HepG2 (cell line): ENCODE data around the gene SLC51B. TPM values are rescaled to one million over a fixed set of nuclear protein-coding genes. Genes with fewer than 3 reads are reported as not detected.

Experiments
- AGO1 ChIP-seq: fragments of 200-400 bp; formaldehyde crosslinking; IDR thresholded peaks from 2 replicates; pipeline ENCODE4 v1.6.1; 2017; ENCODE audit warnings: mild to moderate bottlenecking, low read depth, low read length, moderate library complexity; ENCODE audit not compliant: poor library complexity, severe bottlenecking
- ARHGAP35 ChIP-seq: sonication (generic); formaldehyde crosslinking; IDR thresholded peaks from 2 replicates; pipeline ENCODE4 v1.9.0; 2022; ENCODE audit warnings: mild to moderate bottlenecking, inconsistent platforms, moderate library complexity, missing genetic modification reagents, borderline replicate concordance
- CC2D1A ChIP-seq: sonication (generic); formaldehyde crosslinking; IDR thresholded peaks from 2 replicates; pipeline ENCODE4 v1.8.1; 2023; ENCODE audit warnings: mild to moderate bottlenecking, missing genetic modification reagents
- CREM ChIP-seq, 2 experiments: sonication (generic) in 1 of 2; formaldehyde crosslinking in 1 of 2; IDR thresholded peaks; 2 replicates each; pipeline versions ENCODE4 v1.4.0 to v1.6.1; 2016 to 2020; ENCODE audit warnings: antibody characterized with exemption in 1 of 2, mild to moderate bottlenecking in 1 of 2, missing genetic modification reagents in 1 of 2
- E2F1 ChIP-seq: sonication (generic); formaldehyde crosslinking; IDR thresholded peaks from 2 replicates; pipeline ENCODE4 v1.5.0; 2020; ENCODE audit warnings: missing genetic modification reagents
- FOXA1 ChIP-seq, 2 experiments: fragments of 450-650 bp in 1 of 2; sonication (generic) in 1 of 2; formaldehyde crosslinking in 1 of 2; IDR thresholded peaks; 2 replicates each; pipeline versions ENCODE4 v1.4.0 to v1.6.1; 2016 to 2020; ENCODE audit warnings: missing genetic modification reagents in 1 of 2
- RBFOX2 ChIP-seq: fragments of 200-400 bp; formaldehyde crosslinking; IDR thresholded peaks from 2 replicates; pipeline ENCODE4 v1.6.1; 2017; ENCODE audit warnings: low read depth, mild to moderate bottlenecking, low read length
- SPEN ChIP-seq: sonication (generic); formaldehyde crosslinking; IDR thresholded peaks from 2 replicates; pipeline ENCODE4 v1.5.1; 2020; ENCODE audit warnings: low read depth, mild to moderate bottlenecking, missing genetic modification reagents
- ZBTB43 ChIP-seq: sonication (generic); formaldehyde crosslinking; conservative IDR thresholded peaks from 2 replicates; pipeline ENCODE4 v1.4.0; 2020; ENCODE audit warnings: missing genetic modification reagents
- ZNF318 ChIP-seq: sonication (generic); formaldehyde crosslinking; IDR thresholded peaks from 2 replicates; pipeline ENCODE4 v1.4.0; 2020; ENCODE audit warnings: mild to moderate bottlenecking, missing genetic modification reagents
- ZNF326 ChIP-seq: sonication (generic); formaldehyde crosslinking; IDR thresholded peaks from 2 replicates; pipeline ENCODE4 v1.4.0; 2020; ENCODE audit warnings: missing genetic modification reagents, borderline replicate concordance
- ZNF460 ChIP-seq: sonication (generic); formaldehyde crosslinking; IDR thresholded peaks from 2 replicates; pipeline ENCODE4 v1.5.1; 2020; ENCODE audit warnings: missing genetic modification reagents, mild to moderate bottlenecking, borderline replicate concordance
- ZNF850 ChIP-seq: sonication (generic); formaldehyde crosslinking; conservative IDR thresholded peaks from 2 replicates; pipeline ENCODE4 v1.9.0; 2021; ENCODE audit warnings: mild to moderate bottlenecking, missing genetic modification reagents
- polyA plus RNA-seq, 8 experiments: library from polyadenylated mRNA; depleted of rRNA in 3 of 8; stranded (reverse) in 7 of 8; unstranded in 1 of 8; fragments of >200 nt; fragmentation: Illumina TruSeq in 4 of 8; extraction: Trizol in 4 of 8; gene quantifications; 2 replicates each; pipeline versions ENCODE4 v1.2.1 to v1.2.3, GENCODE V29; 2011 to 2016; ENCODE audit warnings: low read depth in 4 of 8, missing spikeins in 1 of 8, mixed read lengths in 1 of 8; ENCODE audit not compliant: insufficient read depth in 1 of 8
- total RNA-seq, 5 experiments: library from RNA; depleted of rRNA; stranded (reverse); fragments of >200 nt; fragmentation: Illumina TruSeq; extraction: Trizol; gene quantifications; 2 replicates each; pipeline ENCODE4 v1.2.3, GENCODE V29; 2016; ENCODE audit warnings: low read depth in 1 of 5
- TF ChIP-seq, protein P1 (sequence below): sonication (generic); formaldehyde crosslinking; IDR thresholded peaks from 2 replicates; pipeline ENCODE4 v1.4.0; 2020; ENCODE audit warnings: missing genetic modification reagents
- TF ChIP-seq, protein P2 (sequence below): sonication (generic); formaldehyde crosslinking; conservative IDR thresholded peaks from 2 replicates; pipeline ENCODE4 v1.4.0; 2020; ENCODE audit warnings: missing genetic modification reagents

Gene SLC51B
- total and polyA plus RNA-seq, 2 of the 13 experiments (the other 11 are each of a cell fraction or from before 2014, with no cell fraction given), result 14.9 to 17.1 TPM

GRCh38 chr15:65044724-65045481 lies at the start of gene SLC51B (continued):
- TF ChIP-seq ZNF318, result no peak
- peak; percentile 94 for TF ChIP-seq ZBTB43 (CRISPR knock-in tag)
- no peak for TF ChIP-seq ZNF326 (CRISPR knock-in tag)
- TF ChIP-seq, protein P1, sequence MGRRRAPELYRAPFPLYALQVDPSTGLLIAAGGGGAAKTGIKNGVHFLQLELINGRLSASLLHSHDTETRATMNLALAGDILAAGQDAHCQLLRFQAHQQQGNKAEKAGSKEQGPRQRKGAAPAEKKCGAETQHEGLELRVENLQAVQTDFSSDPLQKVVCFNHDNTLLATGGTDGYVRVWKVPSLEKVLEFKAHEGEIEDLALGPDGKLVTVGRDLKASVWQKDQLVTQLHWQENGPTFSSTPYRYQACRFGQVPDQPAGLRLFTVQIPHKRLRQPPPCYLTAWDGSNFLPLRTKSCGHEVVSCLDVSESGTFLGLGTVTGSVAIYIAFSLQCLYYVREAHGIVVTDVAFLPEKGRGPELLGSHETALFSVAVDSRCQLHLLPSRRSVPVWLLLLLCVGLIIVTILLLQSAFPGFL (CRISPR knock-in tag), result no peak
- no peak for TF ChIP-seq AGO1
- TF ChIP-seq, protein P2, sequence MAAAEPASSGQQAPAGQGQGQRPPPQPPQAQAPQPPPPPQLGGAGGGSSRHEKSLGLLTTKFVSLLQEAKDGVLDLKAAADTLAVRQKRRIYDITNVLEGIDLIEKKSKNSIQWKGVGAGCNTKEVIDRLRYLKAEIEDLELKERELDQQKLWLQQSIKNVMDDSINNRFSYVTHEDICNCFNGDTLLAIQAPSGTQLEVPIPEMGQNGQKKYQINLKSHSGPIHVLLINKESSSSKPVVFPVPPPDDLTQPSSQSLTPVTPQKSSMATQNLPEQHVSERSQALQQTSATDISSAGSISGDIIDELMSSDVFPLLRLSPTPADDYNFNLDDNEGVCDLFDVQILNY, result no peak
- no peak for TF ChIP-seq E2F1
- no peak for TF ChIP-seq CC2D1A (CRISPR knock-in tag)
- no peak for TF ChIP-seq FOXA1 (IDR thresholded peaks at IDR 0.05)
- peak; percentile 88 for TF ChIP-seq FOXA1 (CRISPR knock-in tag; IDR thresholded peaks at IDR 0.05)
- TF ChIP-seq ZNF850 (CRISPR knock-in tag), result no peak
- TF ChIP-seq SPEN (CRISPR knock-in tag), result peak; percentile 53; the same call in 1 of the 2 replicates
- TF ChIP-seq ZNF460 (CRISPR knock-in tag), result no peak
- TF ChIP-seq ARHGAP35 (CRISPR knock-in tag), result peak; percentile 54; the same call in 1 of the 2 replicates
- TF ChIP-seq CREM (IDR thresholded peaks at IDR 0.05), result peak; percentile 69; the same call in 1 of the 2 replicates
- TF ChIP-seq CREM (CRISPR knock-in tag; IDR thresholded peaks at IDR 0.05), result no peak
- no peak for TF ChIP-seq RBFOX2
